Caco-2 (cell line): ENCODE measurements around the gene CCNL2. TPM values are rescaled to one million over a fixed set of nuclear protein-coding genes. Genes with fewer than 3 reads are reported as not detected.

Experiments
- BruUV-seq: library from RNA; stranded (reverse); fragments of 400-500 nt; replicated peaks from 2 replicates; lab custom pipeline; 2021; lab: Mats Ljungman, UMichigan
- CTCF ChIA-PET: fragments of 300-600 bp; sonication (Branson Sonifier 250); formaldehyde crosslinking; loops from one replicate; lab custom pipeline; 2022; ENCODE audit warnings: antibody characterized with exemption; lab: Charles Lee
- POLR2A ChIA-PET: fragments of 300-600 bp; sonication (Branson Sonifier 250); formaldehyde crosslinking; loops from one replicate; lab custom pipeline; 2022; ENCODE audit warnings: antibody characterized with exemption; lab: Charles Lee
- DNase-seq, 2 experiments: peaks; one replicate each; pipeline versions ENCODE4 v3.0.0 to v3.0.0-alpha.2; 2020 to 2022
- H3K27me3 ChIP-seq: replicated peaks from 2 replicates; pipeline ENCODE4 v1.6.0; 2011; ENCODE audit warnings: low read length; ENCODE audit not compliant: control insufficient read depth, insufficient read depth
- H3K36me3 ChIP-seq: 2 replicates; pipeline ENCODE4 v1.5.1; 2011; ENCODE audit warnings: low read length; ENCODE audit not compliant: control insufficient read depth, insufficient read depth
- H3K4me1 ChIP-seq: fragments of 250-450 bp; sonication (Bioruptor Pico); 2 replicates; pipeline ENCODE4 v1.5.1; 2020; ENCODE audit warnings: mild to moderate bottlenecking
- H3K4me3 ChIP-seq: 2 replicates; pipeline ENCODE4 v1.5.1; 2011; ENCODE audit warnings: low read depth, mild to moderate bottlenecking, control low read depth, low read length
- H3K9me3 ChIP-seq: fragments of 250-450 bp; sonication (Bioruptor Pico); 2 replicates; pipeline ENCODE4 v1.5.1; 2020; ENCODE audit warnings: mild to moderate bottlenecking, moderate library complexity
- H3K27ac Mint-ChIP-seq: one replicate; pipeline ENCODE4 v1.8.0; 2022; ENCODE audit warnings: mixed read lengths; ENCODE audit not compliant: unreplicated experiment
- H3K27me3 Mint-ChIP-seq: one replicate; pipeline ENCODE4 v1.8.0; 2022; ENCODE audit warnings: mixed read lengths; ENCODE audit not compliant: insufficient read depth, unreplicated experiment
- H3K36me3 Mint-ChIP-seq: one replicate; pipeline ENCODE4 v1.8.0; 2022; ENCODE audit warnings: mild to moderate bottlenecking, mixed read lengths; ENCODE audit not compliant: insufficient read depth, unreplicated experiment
- H3K4me1 Mint-ChIP-seq: one replicate; pipeline ENCODE4 v1.8.0; 2022; ENCODE audit warnings: low read depth, mixed read lengths; ENCODE audit not compliant: unreplicated experiment
- H3K4me3 Mint-ChIP-seq: one replicate; pipeline ENCODE4 v1.8.0; 2022; ENCODE audit warnings: mild to moderate bottlenecking, moderate library complexity, mixed read lengths; ENCODE audit not compliant: unreplicated experiment
- H3K9me3 Mint-ChIP-seq: one replicate; pipeline ENCODE4 v1.8.0; 2022; ENCODE audit warnings: mixed read lengths; ENCODE audit not compliant: unreplicated experiment
- intact Hi-C: fragments of 100-400 bp; cut with micrococcal nuclease; formaldehyde crosslinking; loops from one replicate; pipeline ENCODE4 v1.10.0; 2022; ENCODE audit not compliant: unreplicated experiment
- total RNA-seq: library from RNA; stranded (reverse); gene quantifications from 2 replicates; pipeline ENCODE4 v1.2.3, GENCODE V29; 2022
- TF ChIP-seq, protein P1 (sequence below), 2 experiments: fragments of 200-600 bp in 1 of 2; IDR thresholded peaks; 1 replicate in 1 of 2; 2 replicates in 1 of 2; pipeline versions ENCODE4 v1.5.1 to v1.8.0; 2011 to 2022; ENCODE audit warnings: antibody characterized with exemption in 1 of 2, control low read depth in 1 of 2, inconsistent platforms in 1 of 2, low read depth in 1 of 2, low read length in 1 of 2, mild to moderate bottlenecking in 1 of 2, moderate library complexity in 1 of 2; ENCODE audit not compliant: insufficient read depth in 1 of 2, severe bottlenecking in 1 of 2, unreplicated experiment in 1 of 2

The CCNL2 gene
- total RNA-seq, 1 experiment from 2014 or later, result 147 TPM

DNA sequence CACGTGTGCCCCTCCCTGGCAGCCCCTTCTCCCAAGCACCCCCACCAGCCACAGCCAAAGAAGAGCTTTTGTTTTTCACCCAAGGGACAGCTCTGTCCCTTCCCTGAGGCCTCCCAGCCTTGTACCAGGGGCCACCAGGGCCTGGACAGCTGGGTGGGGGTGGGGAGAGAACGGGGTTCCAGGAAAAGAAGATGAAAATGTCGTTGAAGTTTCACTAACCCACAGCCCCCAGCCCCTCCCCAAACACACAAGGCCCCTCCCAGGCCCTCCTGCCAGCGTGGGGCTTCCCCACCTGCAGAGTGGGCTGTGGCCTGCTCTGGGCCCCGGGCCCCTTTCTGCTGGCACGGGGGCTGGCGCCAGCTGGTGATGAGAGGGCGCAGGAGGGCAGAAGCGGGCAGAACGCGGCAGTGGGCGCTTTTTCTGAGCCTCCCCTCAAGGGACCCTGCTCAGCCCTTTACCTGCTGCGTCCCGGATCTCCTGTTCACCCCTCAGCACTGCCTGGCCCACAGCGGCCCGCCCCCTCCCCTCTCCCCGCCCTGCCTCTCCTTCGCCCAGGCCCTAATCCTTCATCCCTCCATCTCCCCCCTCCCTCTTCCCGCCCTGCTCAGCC lies 27.5 kb upstream of the CCNL2 start:
- H3K4me3 Mint-ChIP-seq, result no peak overlapping the region

DNA sequence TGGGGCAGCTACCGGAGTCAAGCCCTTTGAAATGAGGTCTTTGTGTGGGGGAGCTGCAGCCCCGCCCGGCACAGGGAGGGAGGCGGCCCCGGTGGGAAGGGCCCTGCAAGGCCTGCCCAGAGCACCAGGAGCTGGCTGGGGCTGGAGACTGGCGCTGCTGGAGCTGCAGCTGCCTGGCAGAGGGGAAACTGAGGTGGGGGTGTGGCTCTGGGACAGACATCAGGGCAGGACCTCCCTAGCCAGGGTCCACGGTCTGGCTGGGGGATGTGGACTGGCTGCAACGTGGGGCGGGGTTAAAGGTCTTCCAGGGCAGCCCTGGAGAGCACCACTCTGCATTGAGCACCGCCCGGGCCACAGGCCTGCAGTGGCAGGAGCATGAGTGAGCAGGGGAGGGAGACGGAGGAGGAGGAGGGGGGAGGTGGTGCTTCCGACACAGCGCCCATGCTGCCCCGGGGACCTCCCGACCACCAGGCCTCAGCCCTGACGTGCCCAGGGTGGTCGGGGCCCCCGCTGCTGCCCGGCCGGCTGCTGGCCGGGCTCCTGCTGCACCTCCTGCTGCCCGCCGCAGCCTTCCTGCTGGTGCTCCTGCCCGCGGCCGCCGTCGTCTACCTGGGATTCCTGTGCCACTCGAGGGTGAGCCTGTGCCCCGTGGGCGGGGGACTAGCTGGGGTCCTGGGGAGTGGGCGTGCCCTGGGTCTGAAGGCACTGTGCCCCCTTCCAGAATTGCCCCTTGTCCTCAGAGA lies 26.8 kb upstream of the CCNL2 start:
- no peaks in the 10 kb centered on the region for H3K36me3 Mint-ChIP-seq
- no TSS peak for BruUV-seq
- Histone ChIP-seq H3K36me3 (no peaks in the 10 kb centered on the region), H3K27me3 (no peaks in the 10 kb centered on the region), H3K4me3 (no peak overlapping the region), H3K4me1 (peaks cover 46% of the 10 kb centered on the region), H3K9me3 (no peaks in the 10 kb centered on the region)
- ChIA-PET POLR2A (no interaction called here), CTCF (no interaction called here)
- peak overlapping the region; percentile 55 for H3K27ac Mint-ChIP-seq
- H3K27me3 Mint-ChIP-seq, result no peaks in the 10 kb centered on the region
- H3K4me1 Mint-ChIP-seq, result peaks cover 5% of the 10 kb centered on the region
- DNase-seq, result no peak
- no peaks in the 10 kb centered on the region for H3K9me3 Mint-ChIP-seq
- no peak overlapping the region for H3K4me3 Mint-ChIP-seq
- intact Hi-C loops, result no loop called here
- TF ChIP-seq, protein P1, sequence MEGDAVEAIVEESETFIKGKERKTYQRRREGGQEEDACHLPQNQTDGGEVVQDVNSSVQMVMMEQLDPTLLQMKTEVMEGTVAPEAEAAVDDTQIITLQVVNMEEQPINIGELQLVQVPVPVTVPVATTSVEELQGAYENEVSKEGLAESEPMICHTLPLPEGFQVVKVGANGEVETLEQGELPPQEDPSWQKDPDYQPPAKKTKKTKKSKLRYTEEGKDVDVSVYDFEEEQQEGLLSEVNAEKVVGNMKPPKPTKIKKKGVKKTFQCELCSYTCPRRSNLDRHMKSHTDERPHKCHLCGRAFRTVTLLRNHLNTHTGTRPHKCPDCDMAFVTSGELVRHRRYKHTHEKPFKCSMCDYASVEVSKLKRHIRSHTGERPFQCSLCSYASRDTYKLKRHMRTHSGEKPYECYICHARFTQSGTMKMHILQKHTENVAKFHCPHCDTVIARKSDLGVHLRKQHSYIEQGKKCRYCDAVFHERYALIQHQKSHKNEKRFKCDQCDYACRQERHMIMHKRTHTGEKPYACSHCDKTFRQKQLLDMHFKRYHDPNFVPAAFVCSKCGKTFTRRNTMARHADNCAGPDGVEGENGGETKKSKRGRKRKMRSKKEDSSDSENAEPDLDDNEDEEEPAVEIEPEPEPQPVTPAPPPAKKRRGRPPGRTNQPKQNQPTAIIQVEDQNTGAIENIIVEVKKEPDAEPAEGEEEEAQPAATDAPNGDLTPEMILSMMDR (IDR thresholded peaks at IDR 0.05; ENCODE audit: insufficient read depth in 1 of 2, low read depth in 1 of 2, low read length in 1 of 2, severe bottlenecking in 1 of 2, unreplicated experiment in 1 of 2), result no peak

More for the DNA sequence above, 27.5 kb upstream of the CCNL2 start:
- no peaks in the 10 kb centered on the region for H3K9me3 ChIP-seq
- H3K36me3 Mint-ChIP-seq, result no peaks in the 10 kb centered on the region
- intact Hi-C loops, result no loop called here
- ChIA-PET POLR2A (no interaction called here), CTCF (no interaction called here)
- TF ChIP-seq, protein P1 (IDR thresholded peaks at IDR 0.05; ENCODE audit: insufficient read depth in 1 of 2, low read depth in 1 of 2, low read length in 1 of 2, severe bottlenecking in 1 of 2, unreplicated experiment in 1 of 2), result no peak
- H3K4me1 ChIP-seq, result peaks cover 43% of the 10 kb centered on the region
- H3K36me3 ChIP-seq, result no peaks in the 10 kb centered on the region
- DNase-seq, result no peak
- H3K27ac Mint-ChIP-seq, result peak overlapping the region; percentile 55
- no TSS peak for BruUV-seq
- no peaks in the 10 kb centered on the region for H3K27me3 Mint-ChIP-seq
- H3K4me1 Mint-ChIP-seq, result peaks cover 5% of the 10 kb centered on the region
- no peaks in the 10 kb centered on the region for H3K9me3 Mint-ChIP-seq
- no peaks in the 10 kb centered on the region for H3K27me3 ChIP-seq
- H3K4me3 ChIP-seq, result no peak overlapping the region

DNA sequence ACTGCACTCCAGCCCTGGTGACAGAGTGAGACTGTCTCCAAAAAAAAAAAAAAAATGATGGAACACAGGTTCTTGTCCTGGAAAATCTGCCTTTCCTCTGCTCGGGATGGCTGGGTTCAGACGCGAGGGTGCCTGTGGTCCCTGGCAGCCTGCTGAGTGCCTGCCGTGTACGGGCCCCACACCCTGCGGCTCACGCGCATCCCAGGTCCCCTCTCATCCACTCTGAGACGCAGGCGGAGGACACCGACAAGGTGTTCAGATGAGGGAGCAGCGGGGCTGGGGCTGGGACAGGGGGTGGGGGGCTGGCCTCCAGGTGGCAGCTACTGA lies 26.3 kb upstream of the CCNL2 start:
- TF ChIP-seq, protein P1 (IDR thresholded peaks at IDR 0.05; ENCODE audit: insufficient read depth in 1 of 2, low read depth in 1 of 2, low read length in 1 of 2, severe bottlenecking in 1 of 2, unreplicated experiment in 1 of 2), result no peak
- H3K27me3 ChIP-seq, result no peaks in the 10 kb centered on the region
- no peak overlapping the region for H3K4me3 Mint-ChIP-seq
- no peaks in the 10 kb centered on the region for H3K9me3 Mint-ChIP-seq
- H3K27ac Mint-ChIP-seq, result peak overlapping the region; percentile 55
- peaks cover 5% of the 10 kb centered on the region for H3K4me1 Mint-ChIP-seq
- no TSS peak for BruUV-seq
- H3K36me3 ChIP-seq, result no peaks in the 10 kb centered on the region
- H3K27me3 Mint-ChIP-seq, result no peaks in the 10 kb centered on the region
- H3K4me1 ChIP-seq, result peaks cover 44% of the 10 kb centered on the region
- no peak overlapping the region for H3K4me3 ChIP-seq
- CTCF ChIA-PET, result no interaction called here
- POLR2A ChIA-PET, result no interaction called here
- intact Hi-C loops, result no loop called here
- H3K36me3 Mint-ChIP-seq, result no peaks in the 10 kb centered on the region
- no peak for DNase-seq
- H3K9me3 ChIP-seq, result no peaks in the 10 kb centered on the region
